ENCODE data around the gene GOPC. TPM values are rescaled to one million over a fixed set of nuclear protein-coding genes. Genes with fewer than 3 reads are reported as not detected.

Gene GOPC
- total RNA-seq, 2 donors from 2014 or later = 19.0 to 21.6 TPM

DNA sequence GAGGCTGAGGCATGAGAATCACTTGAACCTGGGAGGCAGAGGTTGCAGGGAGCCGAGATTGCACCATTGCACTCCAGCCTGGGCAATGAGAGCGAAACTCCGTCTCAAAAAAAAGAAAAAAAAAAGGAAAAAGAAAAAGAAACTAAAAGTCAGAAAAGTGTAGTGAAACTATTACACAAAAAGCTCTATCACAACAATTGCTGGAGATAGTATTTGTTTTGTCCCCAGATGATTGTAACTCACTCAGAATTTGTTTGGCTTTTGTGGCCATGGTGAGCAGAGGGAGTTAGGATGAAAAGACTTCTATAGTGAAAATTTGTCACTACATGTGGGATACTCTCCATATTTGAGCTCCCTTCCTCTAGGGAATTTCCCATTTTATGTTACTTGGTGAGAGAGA lies 5.2 kb upstream of the GOPC start:
- peaks cover 3 to 7% of the 10 kb centered on the region in 2 donors for H3K27me3 Mint-ChIP-seq
- H3K9me3 Mint-ChIP-seq = no peaks in the 10 kb centered on the region
- DNase-seq (ENCODE audit: low spot score) (no peak), ATAC-seq (no peak)
- peaks cover 19 to 26% of the 10 kb centered on the region in 2 donors for H3K4me1 Mint-ChIP-seq (ENCODE audit: low read depth in 2 of 2)
- peak overlapping the region in 1 of 2 donors; percentile 20 for H3K27ac Mint-ChIP-seq
- H3K4me3 Mint-ChIP-seq = no peak overlapping the region
- no peaks in the 10 kb centered on the region for H3K36me3 Mint-ChIP-seq

DNA sequence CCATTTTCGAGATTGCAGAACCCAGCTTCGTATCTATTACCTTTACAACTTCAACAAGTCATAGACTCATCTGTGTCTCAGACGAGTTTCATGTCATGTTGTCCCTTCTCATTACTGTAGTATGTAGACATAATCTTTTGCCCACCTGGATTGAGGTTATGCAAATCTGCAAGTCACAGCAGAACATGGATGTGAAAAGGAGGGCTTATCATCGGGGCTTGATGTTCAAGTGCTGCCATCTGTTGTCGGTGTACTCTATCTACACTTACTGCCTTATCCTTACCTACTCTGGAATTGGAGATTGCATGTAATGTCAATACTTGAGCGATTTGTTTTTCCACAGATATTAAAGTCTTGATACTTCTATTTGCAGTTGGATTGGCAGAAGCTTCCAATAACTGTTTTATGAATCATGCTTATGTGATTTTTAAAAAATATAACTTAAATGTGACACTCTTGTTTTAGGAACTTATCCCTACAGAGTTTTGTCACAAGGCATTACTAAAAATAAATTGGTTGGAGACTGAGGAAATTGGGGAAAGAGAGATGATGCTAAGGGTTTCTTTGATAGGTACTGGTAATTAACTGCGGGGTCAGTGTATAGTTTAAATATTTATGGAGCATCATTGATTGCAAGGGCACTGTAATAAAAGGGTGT lies 3.0 kb upstream of the GOPC start:
- Mint-ChIP-seq H3K27ac (no peak overlapping the region), H3K4me3 (no peak overlapping the region), H3K27me3 (peaks cover 3 to 7% of the 10 kb centered on the region in 2 donors), H3K4me1 (ENCODE audit: low read depth in 2 of 2) (peaks cover 32 to 41% of the 10 kb centered on the region in 2 donors), H3K36me3 (no peaks in the 10 kb centered on the region), H3K9me3 (no peaks in the 10 kb centered on the region)
- DNase-seq (ENCODE audit: low spot score) (no peak), ATAC-seq (peak in 1 of 2 donors; percentile 15)

DNA sequence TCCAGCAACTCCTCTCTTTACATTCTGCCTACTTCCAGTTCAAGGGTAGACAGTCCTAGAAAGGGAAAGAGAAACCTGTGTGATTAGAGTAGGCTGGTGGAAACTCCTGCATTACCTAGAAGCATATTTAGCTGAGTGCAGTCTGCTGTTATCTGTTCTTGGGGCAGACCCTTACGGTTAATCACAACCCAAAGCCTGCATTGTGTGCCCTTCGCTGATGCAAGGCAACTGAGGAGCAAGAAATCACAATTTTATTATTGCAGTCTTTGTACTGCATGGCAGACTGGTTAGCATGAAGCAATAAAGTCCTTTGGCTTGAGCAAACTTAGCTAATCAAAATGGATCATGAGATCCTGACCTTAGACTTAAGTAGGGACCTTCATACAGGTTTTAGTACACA lies 1.5 kb upstream of the GOPC start:
- Mint-ChIP-seq H3K4me1 (ENCODE audit: low read depth in 2 of 2) (peaks cover 42 to 52% of the 10 kb centered on the region in 2 donors), H3K27ac (no peak overlapping the region), H3K9me3 (no peaks in the 10 kb centered on the region), H3K36me3 (no peaks in the 10 kb centered on the region), H3K27me3 (peaks cover 3 to 7% of the 10 kb centered on the region in 2 donors), H3K4me3 (no peak overlapping the region)
- ATAC-seq (no peak), DNase-seq (ENCODE audit: low spot score) (no peak)

DNA sequence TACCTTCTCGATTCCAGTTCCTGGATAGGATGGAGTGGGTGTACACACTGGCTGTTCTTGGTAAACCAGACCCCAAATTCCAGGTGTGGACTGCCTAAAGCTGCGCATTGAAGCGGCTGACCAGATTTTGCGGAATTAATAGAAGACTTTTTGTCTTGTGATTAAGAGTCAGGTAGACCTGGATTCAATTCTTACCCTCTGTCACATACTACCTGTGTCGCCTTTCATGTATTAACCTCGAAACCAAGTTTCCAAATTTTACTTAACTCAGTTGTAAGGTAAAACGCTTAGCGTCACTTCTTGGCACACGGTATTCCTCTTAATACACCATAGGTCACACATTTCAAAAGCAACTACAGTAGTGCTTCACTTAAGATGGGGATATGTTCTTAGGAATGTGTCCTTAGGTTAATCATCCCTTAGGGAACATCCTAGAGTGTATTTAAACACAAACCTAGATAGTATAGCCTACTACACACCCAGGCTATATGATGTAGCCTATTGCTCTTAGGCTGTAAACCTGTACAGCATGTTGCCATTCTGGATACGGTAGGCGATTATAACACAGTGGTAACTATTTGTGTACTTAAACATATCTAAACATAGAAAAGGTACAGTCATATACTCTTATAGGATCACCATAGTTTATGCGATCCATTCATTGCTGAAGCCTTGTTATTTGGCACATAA lies 733 bp upstream of the GOPC start:
- H3K27me3 Mint-ChIP-seq = peaks cover 3 to 7% of the 10 kb centered on the region in 2 donors
- no peaks in the 10 kb centered on the region for H3K36me3 Mint-ChIP-seq
- H3K4me3 Mint-ChIP-seq = peak overlapping the region; percentile 99
- no peak for ATAC-seq
- H3K27ac Mint-ChIP-seq = peak overlapping the region; percentile 99
- no peaks in the 10 kb centered on the region for H3K9me3 Mint-ChIP-seq
- DNase-seq (ENCODE audit: low spot score) = no peak
- peaks cover 45 to 57% of the 10 kb centered on the region in 2 donors for H3K4me1 Mint-ChIP-seq (ENCODE audit: low read depth in 2 of 2)

DNA sequence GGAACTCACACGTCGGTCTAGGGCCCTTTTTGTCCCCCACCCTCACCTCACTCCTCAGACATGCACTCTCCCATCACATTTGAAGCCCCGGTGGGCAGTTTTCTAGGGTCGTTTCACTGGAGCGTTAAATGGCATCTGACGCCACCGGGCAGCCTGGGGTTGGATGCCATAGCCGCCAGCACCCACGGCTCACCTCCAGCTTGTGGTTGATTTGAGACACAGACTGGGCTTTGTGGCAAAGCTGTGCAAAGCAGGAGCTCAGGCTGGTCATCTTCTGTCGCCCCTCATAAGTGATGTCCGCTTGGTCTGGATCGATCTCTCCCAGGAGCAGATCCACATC lies 530 bp downstream of the GOPC start:
- DNase-seq (ENCODE audit: low spot score) (no peak), ATAC-seq (peak; percentile 3 to 22)
- H3K36me3 Mint-ChIP-seq = peaks cover 8% of the 10 kb centered on the region
- H3K4me3 Mint-ChIP-seq = peak overlapping the region; percentile 99
- peak overlapping the region; percentile 99 for H3K27ac Mint-ChIP-seq
- H3K4me1 Mint-ChIP-seq (ENCODE audit: low read depth in 2 of 2) = peaks cover 42 to 54% of the 10 kb centered on the region in 2 donors
- H3K9me3 Mint-ChIP-seq = no peaks in the 10 kb centered on the region
- peaks cover 0 to 3% of the 10 kb centered on the region in 2 donors for H3K27me3 Mint-ChIP-seq

DNA sequence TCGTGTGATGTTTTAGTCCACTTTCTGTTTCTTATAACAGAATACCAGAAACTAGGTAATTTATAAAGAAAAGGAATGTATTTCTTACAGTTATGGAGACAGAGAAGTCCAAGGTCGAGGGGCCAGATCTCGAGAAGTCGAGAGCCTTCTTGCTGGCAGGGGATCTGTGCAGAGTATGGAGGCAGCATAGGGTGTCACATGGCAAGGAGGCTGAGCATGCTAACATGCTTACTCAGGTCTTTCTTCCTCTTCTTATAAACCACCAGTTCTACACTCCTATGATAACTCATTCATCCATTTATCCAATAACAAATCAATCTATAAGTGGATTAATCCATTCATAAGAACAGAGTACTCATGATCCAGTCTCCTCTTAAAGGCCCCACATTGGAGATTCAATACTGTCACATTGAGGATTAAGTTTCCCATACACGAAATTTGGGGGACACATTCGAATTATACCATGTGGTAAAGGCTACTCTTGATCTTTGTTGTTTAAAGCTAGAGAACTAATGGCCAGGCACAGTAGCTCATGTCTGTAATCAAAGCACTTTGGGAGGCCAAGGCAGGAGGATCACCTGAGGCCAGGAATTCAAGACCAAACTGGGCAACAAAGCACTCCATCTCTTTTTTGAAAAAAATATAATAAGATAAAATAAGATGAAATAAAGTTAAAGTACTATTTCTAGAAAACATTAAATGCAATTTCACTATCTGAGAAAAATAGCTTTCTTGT lies 2.1 kb downstream of the GOPC start:
- H3K9me3 Mint-ChIP-seq = no peaks in the 10 kb centered on the region
- ATAC-seq (no peak), DNase-seq (ENCODE audit: low spot score) (no peak)
- peaks cover 47 to 61% of the 10 kb centered on the region in 2 donors for H3K4me1 Mint-ChIP-seq (ENCODE audit: low read depth in 2 of 2)
- no peaks in the 10 kb centered on the region for H3K27me3 Mint-ChIP-seq
- peaks cover 19% of the 10 kb centered on the region for H3K36me3 Mint-ChIP-seq
- peak overlapping the region; percentile 99 for H3K4me3 Mint-ChIP-seq
- peak overlapping the region; percentile 29 to 99 for H3K27ac Mint-ChIP-seq

DNA sequence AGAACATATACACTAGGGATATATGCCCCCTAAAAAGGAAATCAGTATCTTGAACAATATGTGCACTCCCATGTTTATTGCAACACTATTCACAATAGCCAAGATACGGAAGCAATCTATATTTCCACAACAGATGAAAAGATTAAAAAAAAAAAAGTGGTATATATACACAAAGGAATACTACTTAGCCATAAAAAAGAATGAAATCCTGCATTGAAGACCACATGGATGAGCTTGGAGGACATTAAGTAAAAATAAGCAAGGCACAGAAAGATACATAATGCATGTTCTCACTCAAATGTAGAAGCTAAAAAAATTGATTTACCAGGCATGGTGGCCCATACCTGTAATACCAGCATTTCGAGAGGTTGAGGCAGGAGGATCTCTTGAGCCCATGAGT lies 4.6 kb downstream of the GOPC start:
- Mint-ChIP-seq H3K4me3 (no peak overlapping the region), H3K36me3 (peaks cover 19% of the 10 kb centered on the region), H3K4me1 (ENCODE audit: low read depth in 2 of 2) (peaks cover 40 to 53% of the 10 kb centered on the region in 2 donors), H3K27me3 (no peaks in the 10 kb centered on the region), H3K9me3 (no peaks in the 10 kb centered on the region), H3K27ac (peak overlapping the region in 1 of 2 donors; percentile 20)
- ATAC-seq = no peak
- DNase-seq (ENCODE audit: low spot score) = no peak

DNA sequence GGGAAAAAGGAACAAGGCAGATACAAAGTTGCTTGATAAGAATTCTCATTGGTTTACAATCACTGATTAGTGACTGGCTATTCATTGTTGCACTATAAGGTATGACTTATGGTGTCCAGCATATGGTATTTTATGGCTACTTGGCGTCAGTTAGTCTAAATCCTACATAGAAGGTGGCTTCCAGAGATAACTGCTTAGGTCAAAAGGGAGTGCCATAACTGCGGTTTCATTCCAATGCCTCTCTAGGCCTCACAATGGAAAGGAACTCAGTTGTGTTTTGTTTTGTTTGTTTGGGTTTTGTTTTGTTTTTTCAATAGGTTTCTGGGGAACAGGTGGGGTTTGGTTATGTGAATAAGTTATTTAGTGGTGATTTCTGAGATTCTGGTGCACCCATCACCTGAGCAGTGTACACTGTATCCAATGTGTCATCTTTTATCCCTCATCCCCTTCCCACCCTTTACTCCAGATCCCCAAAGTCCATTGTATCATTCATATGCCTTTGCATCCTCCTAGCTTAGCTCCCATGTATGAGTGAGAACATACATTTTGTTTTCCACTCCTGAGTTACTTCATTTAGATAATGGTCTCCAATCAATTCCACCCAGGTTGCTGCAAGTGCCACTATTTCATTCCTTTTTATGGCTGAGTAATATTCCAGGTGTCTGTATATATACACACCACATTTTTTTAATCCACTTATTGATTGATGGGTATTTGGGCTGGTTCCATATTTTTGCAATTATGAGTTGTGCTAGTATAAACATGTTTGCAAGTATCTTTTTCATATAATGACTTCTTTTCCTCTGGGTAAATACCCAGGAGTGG lies 7.0 kb downstream of the GOPC start:
- peaks cover 27 to 40% of the 10 kb centered on the region in 2 donors for H3K4me1 Mint-ChIP-seq (ENCODE audit: low read depth in 2 of 2)
- ATAC-seq (no peak), DNase-seq (ENCODE audit: low spot score) (no peak)
- H3K27me3 Mint-ChIP-seq = no peaks in the 10 kb centered on the region
- H3K36me3 Mint-ChIP-seq = peaks cover 19% of the 10 kb centered on the region
- no peaks in the 10 kb centered on the region for H3K9me3 Mint-ChIP-seq
- H3K4me3 Mint-ChIP-seq = no peak overlapping the region
- H3K27ac Mint-ChIP-seq = no peak overlapping the region

DNA sequence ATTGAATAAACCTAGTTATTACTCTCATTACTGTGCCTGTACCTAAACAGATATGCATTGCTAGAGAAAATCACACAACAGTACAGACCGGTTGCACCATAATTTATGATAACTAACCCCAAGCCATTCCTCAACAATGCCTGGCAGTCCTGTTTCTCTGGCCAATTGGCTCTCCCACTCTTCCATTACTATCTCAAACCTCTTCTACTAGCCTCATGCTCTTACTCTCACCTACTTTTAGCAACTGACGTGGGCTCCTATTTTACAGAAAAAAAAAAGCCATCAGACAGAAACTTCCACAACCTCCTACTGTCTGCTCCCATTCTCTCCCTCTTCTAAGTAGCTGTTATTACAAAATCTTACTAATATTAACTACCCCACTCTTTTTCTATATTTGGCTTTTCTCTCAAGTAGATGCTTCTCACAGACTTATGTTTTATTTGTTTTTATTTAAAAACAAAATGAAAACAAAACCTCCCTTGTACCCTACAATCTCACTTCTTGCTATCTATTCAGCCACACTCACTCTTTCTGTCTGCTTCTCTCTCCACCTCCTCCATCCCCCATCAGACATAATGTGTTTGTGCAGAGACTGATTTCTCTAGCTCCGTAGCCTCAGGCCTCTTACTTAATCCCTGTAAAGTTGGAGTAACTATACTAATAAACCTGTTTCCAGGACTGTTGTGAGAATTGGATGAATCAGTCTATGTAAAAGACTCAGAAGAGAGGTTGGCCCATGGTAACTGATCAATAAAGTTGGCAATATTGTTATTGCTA lies 9.1 kb downstream of the GOPC start:
- DNase-seq (ENCODE audit: low spot score) = no peak
- H3K9me3 Mint-ChIP-seq = no peaks in the 10 kb centered on the region
- no peak for ATAC-seq
- peaks cover 22% of the 10 kb centered on the region for H3K36me3 Mint-ChIP-seq
- H3K27ac Mint-ChIP-seq = no peak overlapping the region
- no peak overlapping the region for H3K4me3 Mint-ChIP-seq
- no peaks in the 10 kb centered on the region for H3K27me3 Mint-ChIP-seq
- peaks cover 14 to 23% of the 10 kb centered on the region in 2 donors for H3K4me1 Mint-ChIP-seq (ENCODE audit: low read depth in 2 of 2)

DNA sequence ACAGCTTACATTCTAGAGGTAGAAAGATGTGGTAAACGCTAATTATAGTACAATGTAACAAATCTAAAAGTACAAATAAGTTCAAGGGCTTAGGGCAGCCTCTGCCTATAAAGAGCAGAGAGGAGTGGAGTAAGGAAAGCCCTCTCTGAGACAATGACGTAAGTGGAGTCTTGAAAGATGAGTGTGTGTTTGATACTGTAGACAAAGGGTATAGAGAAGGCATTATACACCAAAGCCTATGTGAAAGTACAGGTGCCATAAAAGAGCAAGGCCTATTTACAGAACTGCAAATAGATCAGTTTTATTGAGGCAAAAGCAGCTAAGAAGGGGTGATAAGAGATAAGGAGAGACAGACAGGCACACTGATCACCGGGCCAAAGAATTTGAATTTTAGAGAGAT lies 10.9 kb downstream of the GOPC start:
- no peak for DNase-seq (ENCODE audit: low spot score)
- Mint-ChIP-seq H3K4me1 (ENCODE audit: low read depth in 2 of 2) (peaks cover 17 to 24% of the 10 kb centered on the region in 2 donors), H3K36me3 (peaks cover 15% of the 10 kb centered on the region), H3K27ac (no peak overlapping the region), H3K27me3 (no peaks in the 10 kb centered on the region), H3K9me3 (no peaks in the 10 kb centered on the region), H3K4me3 (no peak overlapping the region)
- no peak for ATAC-seq

DNA sequence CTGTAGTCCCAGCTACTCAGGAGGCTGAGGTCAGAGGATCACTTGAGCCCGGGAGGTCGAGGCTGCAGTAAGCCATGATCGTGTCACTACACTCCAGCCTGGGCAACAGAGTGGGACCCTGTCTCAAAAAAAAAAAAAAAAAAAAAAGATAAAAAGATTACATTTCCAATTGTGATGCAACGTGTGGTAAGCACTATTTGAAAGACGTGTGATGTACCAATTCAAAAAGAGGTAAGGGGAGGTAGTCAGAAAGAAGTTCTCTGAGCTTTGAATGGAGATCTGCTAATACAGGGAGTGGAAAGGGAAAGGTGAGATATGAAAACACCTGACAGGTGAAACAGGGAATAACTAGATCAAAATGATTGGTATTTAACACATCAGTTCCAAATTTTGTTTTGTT lies 11.9 kb downstream of the GOPC start:
- no peak overlapping the region for H3K27ac Mint-ChIP-seq
- no peaks in the 10 kb centered on the region for H3K9me3 Mint-ChIP-seq
- no peaks in the 10 kb centered on the region for H3K27me3 Mint-ChIP-seq
- H3K4me1 Mint-ChIP-seq (ENCODE audit: low read depth in 2 of 2) = peaks cover 14 to 18% of the 10 kb centered on the region in 2 donors
- no peak overlapping the region for H3K4me3 Mint-ChIP-seq
- H3K36me3 Mint-ChIP-seq = peaks cover 8% of the 10 kb centered on the region
- DNase-seq (ENCODE audit: low spot score) (no peak), ATAC-seq (no peak)

DNA sequence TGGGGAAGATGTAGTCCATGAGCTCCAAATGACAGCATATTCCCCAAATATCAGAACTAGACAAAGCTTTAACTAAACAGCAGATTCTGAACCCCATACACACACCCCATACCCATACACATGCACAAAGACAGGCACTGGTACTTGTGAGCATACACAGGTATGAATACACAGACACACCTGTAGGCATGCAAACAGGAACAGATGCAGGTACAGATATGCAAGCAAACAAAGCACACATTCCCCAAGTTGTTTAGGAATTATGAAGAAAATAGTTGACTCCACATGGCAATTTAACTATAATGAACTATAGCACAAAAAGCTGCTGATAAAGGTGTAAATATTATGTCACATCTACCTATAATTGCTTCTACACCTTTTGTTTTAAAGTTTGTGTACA lies 16.7 kb downstream of the GOPC start:
- no peaks in the 10 kb centered on the region for H3K9me3 Mint-ChIP-seq
- H3K36me3 Mint-ChIP-seq = peaks cover 15% of the 10 kb centered on the region
- no peak overlapping the region for H3K4me3 Mint-ChIP-seq
- no peak overlapping the region for H3K27ac Mint-ChIP-seq
- H3K4me1 Mint-ChIP-seq (ENCODE audit: low read depth in 2 of 2) = peaks cover 27 to 33% of the 10 kb centered on the region in 2 donors
- ATAC-seq (no peak), DNase-seq (ENCODE audit: low spot score) (no peak)
- H3K27me3 Mint-ChIP-seq = no peaks in the 10 kb centered on the region

DNA sequence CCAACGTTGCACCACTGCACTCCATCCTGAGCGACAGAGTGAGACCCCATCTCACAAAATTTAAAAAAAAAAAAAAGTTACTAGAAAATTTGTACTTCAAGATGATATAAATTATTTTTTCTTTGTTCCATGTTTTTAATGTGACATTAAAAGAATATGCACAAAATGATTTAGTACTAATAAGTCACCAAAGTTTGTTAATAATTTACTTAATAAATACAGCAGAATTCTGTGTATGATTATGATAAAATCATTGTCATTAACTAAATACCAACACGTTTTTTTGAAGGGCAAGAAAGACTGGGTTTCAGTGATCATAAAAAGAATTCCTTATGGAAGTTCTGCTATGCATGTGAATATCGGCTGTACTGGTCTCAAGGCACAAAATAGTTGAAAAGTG lies 28.1 kb downstream of the GOPC start:
- H3K27ac Mint-ChIP-seq = no peak overlapping the region
- no peak overlapping the region for H3K4me3 Mint-ChIP-seq
- no peaks in the 10 kb centered on the region for H3K9me3 Mint-ChIP-seq
- DNase-seq (ENCODE audit: low spot score) (no peak), ATAC-seq (no peak)
- peaks cover 10 to 11% of the 10 kb centered on the region in 2 donors for H3K4me1 Mint-ChIP-seq (ENCODE audit: low read depth in 2 of 2)
- H3K27me3 Mint-ChIP-seq = no peaks in the 10 kb centered on the region
- peaks cover 20% of the 10 kb centered on the region for H3K36me3 Mint-ChIP-seq
